SK-N-SH treated with all-trans-retinoic acid at 6 μM for 48 hours (cell line): Measurements from ENCODE around the gene NT5DC1.

Source experiments
- ARNTL ChIP-seq: fragments of 450-650 bp; formaldehyde crosslinking; IDR thresholded peaks from 2 replicates; pipeline ENCODE4 v1.5.0; 2020; ENCODE audit warnings: low read depth, mild to moderate bottlenecking, moderate library complexity, borderline replicate concordance
- RARB ChIP-seq: fragments of 250-450 bp; sonication (Bioruptor Pico); IDR thresholded peaks from 2 replicates; pipeline ENCODE4 v1.8.0; 2021; ENCODE audit warnings: mild to moderate bottlenecking, moderate library complexity
- SNAI2 ChIP-seq: fragments of 250-450 bp; sonication (Bioruptor Pico); IDR thresholded peaks from 2 replicates; pipeline ENCODE4 v1.5.0; 2020; ENCODE audit warnings: mild to moderate bottlenecking, moderate library complexity
- TCF4 ChIP-seq: fragments of 250-450 bp; sonication (Bioruptor Pico); IDR thresholded peaks from 2 replicates; pipeline ENCODE4 v1.8.0; 2021; ENCODE audit warnings: mild to moderate bottlenecking, moderate library complexity, borderline replicate concordance
- ZC3H10 ChIP-seq: fragments of 250-450 bp; sonication (Bioruptor Pico); IDR thresholded peaks from 2 replicates; pipeline ENCODE4 v1.5.1; 2021; ENCODE audit warnings: mild to moderate bottlenecking, moderate library complexity
- ZFP3 ChIP-seq: fragments of 250-450 bp; sonication (Bioruptor Pico); IDR thresholded peaks from 2 replicates; pipeline ENCODE4 v1.5.0; 2020; ENCODE audit warnings: mild to moderate bottlenecking, moderate library complexity
- ZFP30 ChIP-seq: fragments of 450-650 bp; formaldehyde crosslinking; IDR thresholded peaks from 2 replicates; pipeline ENCODE4 v1.5.0; 2022; ENCODE audit warnings: mild to moderate bottlenecking, moderate library complexity
- ZNF565 ChIP-seq: fragments of 450-650 bp; formaldehyde crosslinking; conservative IDR thresholded peaks from 2 replicates; pipeline ENCODE4 v1.5.0; 2020; ENCODE audit warnings: low read depth, mild to moderate bottlenecking, moderate library complexity
- TF ChIP-seq, protein P1 (sequence below): fragments of 250-450 bp; sonication (Bioruptor Pico); IDR thresholded peaks from 2 replicates; pipeline ENCODE4 v1.8.0; 2020; ENCODE audit warnings: mild to moderate bottlenecking, moderate library complexity, borderline replicate concordance
- TF ChIP-seq, protein P2 (sequence below): fragments of 250-450 bp; sonication (Bioruptor Pico); IDR thresholded peaks from 2 replicates; pipeline ENCODE4 v1.5.1; 2021; ENCODE audit warnings: mild to moderate bottlenecking, moderate library complexity
- TF ChIP-seq, protein P3 (sequence below): fragments of 250-450 bp; sonication (Bioruptor Pico); IDR thresholded peaks from 2 replicates; pipeline ENCODE4 v1.5.0; 2020; ENCODE audit warnings: mild to moderate bottlenecking, moderate library complexity
- TF ChIP-seq, protein P4 (sequence below): fragments of 250-450 bp; sonication (Bioruptor Pico); IDR thresholded peaks from 2 replicates; pipeline ENCODE4 v1.8.0; 2021; ENCODE audit warnings: low read depth, mild to moderate bottlenecking, moderate library complexity, borderline replicate concordance

DNA sequence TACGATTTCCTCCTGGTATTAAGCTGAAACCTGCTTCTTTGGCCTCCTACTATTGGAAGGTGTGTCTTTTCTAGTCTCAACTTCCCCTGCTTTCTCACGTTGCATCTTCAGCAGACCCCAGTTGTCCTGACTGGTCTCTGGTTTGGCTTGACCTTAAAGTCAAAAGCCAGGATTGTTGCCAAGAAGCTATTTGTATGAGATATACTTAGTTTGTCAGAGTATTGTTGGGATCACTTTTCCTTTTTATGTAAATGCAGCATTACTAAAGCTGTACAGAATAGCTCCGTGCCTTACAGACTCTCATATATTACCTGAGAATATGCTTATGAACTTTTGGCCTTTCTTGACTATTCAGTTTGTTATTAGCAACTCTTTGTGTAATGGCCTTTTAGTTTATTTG, 92.1 kb downstream of the NT5DC1 start:
- TF ChIP-seq ZFP3 (CRISPR knock-in tag) = no peak
- TF ChIP-seq, protein P1, sequence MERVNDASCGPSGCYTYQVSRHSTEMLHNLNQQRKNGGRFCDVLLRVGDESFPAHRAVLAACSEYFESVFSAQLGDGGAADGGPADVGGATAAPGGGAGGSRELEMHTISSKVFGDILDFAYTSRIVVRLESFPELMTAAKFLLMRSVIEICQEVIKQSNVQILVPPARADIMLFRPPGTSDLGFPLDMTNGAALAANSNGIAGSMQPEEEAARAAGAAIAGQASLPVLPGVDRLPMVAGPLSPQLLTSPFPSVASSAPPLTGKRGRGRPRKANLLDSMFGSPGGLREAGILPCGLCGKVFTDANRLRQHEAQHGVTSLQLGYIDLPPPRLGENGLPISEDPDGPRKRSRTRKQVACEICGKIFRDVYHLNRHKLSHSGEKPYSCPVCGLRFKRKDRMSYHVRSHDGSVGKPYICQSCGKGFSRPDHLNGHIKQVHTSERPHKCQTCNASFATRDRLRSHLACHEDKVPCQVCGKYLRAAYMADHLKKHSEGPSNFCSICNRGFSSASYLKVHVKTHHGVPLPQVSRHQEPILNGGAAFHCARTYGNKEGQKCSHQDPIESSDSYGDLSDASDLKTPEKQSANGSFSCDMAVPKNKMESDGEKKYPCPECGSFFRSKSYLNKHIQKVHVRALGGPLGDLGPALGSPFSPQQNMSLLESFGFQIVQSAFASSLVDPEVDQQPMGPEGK (CRISPR knock-in tag) = no peak
- TF ChIP-seq SNAI2 (CRISPR knock-in tag) = no peak
- TF ChIP-seq, protein P2, sequence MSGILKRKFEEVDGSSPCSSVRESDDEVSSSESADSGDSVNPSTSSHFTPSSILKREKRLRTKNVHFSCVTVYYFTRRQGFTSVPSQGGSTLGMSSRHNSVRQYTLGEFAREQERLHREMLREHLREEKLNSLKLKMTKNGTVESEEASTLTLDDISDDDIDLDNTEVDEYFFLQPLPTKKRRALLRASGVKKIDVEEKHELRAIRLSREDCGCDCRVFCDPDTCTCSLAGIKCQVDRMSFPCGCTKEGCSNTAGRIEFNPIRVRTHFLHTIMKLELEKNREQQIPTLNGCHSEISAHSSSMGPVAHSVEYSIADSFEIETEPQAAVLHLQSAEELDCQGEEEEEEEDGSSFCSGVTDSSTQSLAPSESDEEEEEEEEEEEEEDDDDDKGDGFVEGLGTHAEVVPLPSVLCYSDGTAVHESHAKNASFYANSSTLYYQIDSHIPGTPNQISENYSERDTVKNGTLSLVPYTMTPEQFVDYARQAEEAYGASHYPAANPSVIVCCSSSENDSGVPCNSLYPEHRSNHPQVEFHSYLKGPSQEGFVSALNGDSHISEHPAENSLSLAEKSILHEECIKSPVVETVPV = no peak
- no peak for TF ChIP-seq RARB
- TF ChIP-seq ZC3H10 (CRISPR knock-in tag) = no peak
- TF ChIP-seq ZNF565 (CRISPR knock-in tag) = no peak
- no peak for TF ChIP-seq ZFP30
- TF ChIP-seq, protein P3, sequence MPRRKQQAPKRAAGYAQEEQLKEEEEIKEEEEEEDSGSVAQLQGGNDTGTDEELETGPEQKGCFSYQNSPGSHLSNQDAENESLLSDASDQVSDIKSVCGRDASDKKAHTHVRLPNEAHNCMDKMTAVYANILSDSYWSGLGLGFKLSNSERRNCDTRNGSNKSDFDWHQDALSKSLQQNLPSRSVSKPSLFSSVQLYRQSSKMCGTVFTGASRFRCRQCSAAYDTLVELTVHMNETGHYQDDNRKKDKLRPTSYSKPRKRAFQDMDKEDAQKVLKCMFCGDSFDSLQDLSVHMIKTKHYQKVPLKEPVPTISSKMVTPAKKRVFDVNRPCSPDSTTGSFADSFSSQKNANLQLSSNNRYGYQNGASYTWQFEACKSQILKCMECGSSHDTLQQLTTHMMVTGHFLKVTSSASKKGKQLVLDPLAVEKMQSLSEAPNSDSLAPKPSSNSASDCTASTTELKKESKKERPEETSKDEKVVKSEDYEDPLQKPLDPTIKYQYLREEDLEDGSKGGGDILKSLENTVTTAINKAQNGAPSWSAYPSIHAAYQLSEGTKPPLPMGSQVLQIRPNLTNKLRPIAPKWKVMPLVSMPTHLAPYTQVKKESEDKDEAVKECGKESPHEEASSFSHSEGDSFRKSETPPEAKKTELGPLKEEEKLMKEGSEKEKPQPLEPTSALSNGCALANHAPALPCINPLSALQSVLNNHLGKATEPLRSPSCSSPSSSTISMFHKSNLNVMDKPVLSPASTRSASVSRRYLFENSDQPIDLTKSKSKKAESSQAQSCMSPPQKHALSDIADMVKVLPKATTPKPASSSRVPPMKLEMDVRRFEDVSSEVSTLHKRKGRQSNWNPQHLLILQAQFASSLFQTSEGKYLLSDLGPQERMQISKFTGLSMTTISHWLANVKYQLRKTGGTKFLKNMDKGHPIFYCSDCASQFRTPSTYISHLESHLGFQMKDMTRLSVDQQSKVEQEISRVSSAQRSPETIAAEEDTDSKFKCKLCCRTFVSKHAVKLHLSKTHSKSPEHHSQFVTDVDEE (CRISPR knock-in tag) = no peak
- TF ChIP-seq TCF4 (CRISPR knock-in tag) = no peak
- TF ChIP-seq ARNTL (CRISPR knock-in tag) = no peak
- TF ChIP-seq, protein P4, sequence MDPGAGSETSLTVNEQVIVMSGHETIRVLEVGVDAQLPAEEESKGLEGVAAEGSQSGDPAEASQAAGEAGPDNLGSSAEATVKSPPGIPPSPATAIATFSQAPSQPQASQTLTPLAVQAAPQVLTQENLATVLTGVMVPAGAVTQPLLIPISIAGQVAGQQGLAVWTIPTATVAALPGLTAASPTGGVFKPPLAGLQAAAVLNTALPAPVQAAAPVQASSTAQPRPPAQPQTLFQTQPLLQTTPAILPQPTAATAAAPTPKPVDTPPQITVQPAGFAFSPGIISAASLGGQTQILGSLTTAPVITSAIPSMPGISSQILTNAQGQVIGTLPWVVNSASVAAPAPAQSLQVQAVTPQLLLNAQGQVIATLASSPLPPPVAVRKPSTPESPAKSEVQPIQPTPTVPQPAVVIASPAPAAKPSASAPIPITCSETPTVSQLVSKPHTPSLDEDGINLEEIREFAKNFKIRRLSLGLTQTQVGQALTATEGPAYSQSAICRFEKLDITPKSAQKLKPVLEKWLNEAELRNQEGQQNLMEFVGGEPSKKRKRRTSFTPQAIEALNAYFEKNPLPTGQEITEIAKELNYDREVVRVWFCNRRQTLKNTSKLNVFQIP (CRISPR knock-in tag) = no peak
